ENCODE measurements around the gene KIF26B. TPM values are rescaled to one million over a fixed set of nuclear protein-coding genes. Genes with fewer than 3 reads are reported as not detected.

The KIF26B gene
- total RNA-seq, 5 donors from 2014 or later (not counting 1 experiment from before 2014, with no cell fraction given), result 0.03 to 0.06 (median 0.05) TPM; not detected in 2

GRCh38 chr1:245587435-245588115 is 432.8 kb downstream of the KIF26B start:
- H3K9me3 Mint-ChIP-seq, result no peaks in the 10 kb centered on the region
- CTCF ChIA-PET, result no interaction called here

GRCh38 chr1:245588116-245588639 is 433.4 kb downstream of the KIF26B start:
- Histone ChIP-seq H3K27ac (ENCODE audit: low read length) (no peak overlapping the region), H3K36me3 (ENCODE audit: control insufficient read depth in 2 of 2, extremely low read depth in 1 of 2, insufficient read depth in 1 of 2, low read length in 1 of 2) (no peaks in the 10 kb centered on the region), H3K4me3 (ENCODE audit: control insufficient read depth in 1 of 2, extremely low read depth in 1 of 2, low read length in 1 of 2) (no peak overlapping the region), H3K4me1 (ENCODE audit: control insufficient read depth in 1 of 2, extremely low read depth in 1 of 2, insufficient read depth in 2 of 2, low read length in 2 of 2) (no peaks in the 10 kb centered on the region), H3K27me3 (replicated peaks in 1 of 2; ENCODE audit: control insufficient read depth in 2 of 2, extremely low read depth in 1 of 2, insufficient read depth in 2 of 2, low read length in 1 of 2) (no peaks in the 10 kb centered on the region), H3K9me3 (no peaks in the 10 kb centered on the region)
- 94% methylated on average over 4 of the region's 10 CpGs for WGBS (ENCODE audit: insufficient coverage)
- ChIA-PET CTCF (no interaction called here), POLR2A (no interaction called here)
- Mint-ChIP-seq H3K27ac (no peak overlapping the region), H3K4me1 (no peaks in the 10 kb centered on the region), H3K4me3 (no peak overlapping the region), H3K9me3 (no peaks in the 10 kb centered on the region), H3K36me3 (no peaks in the 10 kb centered on the region), H3K27me3 (no peaks in the 10 kb centered on the region)
- ATAC-seq (replicated peaks in 1 of 4) (no peak), DNase-seq (no peak)

More at GRCh38 chr1:245587435-245588115, 432.8 kb downstream of the KIF26B start:
- H3K36me3 Mint-ChIP-seq, result no peaks in the 10 kb centered on the region
- Histone ChIP-seq H3K27me3 (replicated peaks in 1 of 2; ENCODE audit: control insufficient read depth in 2 of 2, extremely low read depth in 1 of 2, insufficient read depth in 2 of 2, low read length in 1 of 2) (no peaks in the 10 kb centered on the region), H3K4me1 (ENCODE audit: control insufficient read depth in 1 of 2, extremely low read depth in 1 of 2, insufficient read depth in 2 of 2, low read length in 2 of 2) (no peaks in the 10 kb centered on the region), H3K4me3 (ENCODE audit: control insufficient read depth in 1 of 2, extremely low read depth in 1 of 2, low read length in 1 of 2) (no peak overlapping the region), H3K9me3 (no peaks in the 10 kb centered on the region), H3K36me3 (ENCODE audit: control insufficient read depth in 2 of 2, extremely low read depth in 1 of 2, insufficient read depth in 1 of 2, low read length in 1 of 2) (no peaks in the 10 kb centered on the region), H3K27ac (ENCODE audit: low read length) (no peak overlapping the region)
- POLR2A ChIA-PET, result no interaction called here
- DNase-seq, result no peak
- H3K27me3 Mint-ChIP-seq, result no peaks in the 10 kb centered on the region
- no peak overlapping the region for H3K4me3 Mint-ChIP-seq
- H3K4me1 Mint-ChIP-seq, result no peaks in the 10 kb centered on the region
- WGBS (ENCODE audit: insufficient coverage), result 90% methylated on average over 8 of the region's 11 CpGs
- H3K27ac Mint-ChIP-seq, result no peak overlapping the region
- ATAC-seq (replicated peaks in 1 of 4), result no peak

- H3K27ac ChIP-seq (ENCODE audit: low read length), result no peak overlapping the region
- Mint-ChIP-seq H3K27me3 (no peaks in the 10 kb centered on the region), H3K4me1 (no peaks in the 10 kb centered on the region), H3K4me3 (no peak overlapping the region), H3K27ac (no peak overlapping the region), H3K9me3 (peaks cover 0 to under 1% (median 0%) of the 10 kb centered on the region in 3 donors), H3K36me3 (no peaks in the 10 kb centered on the region)
- ChIA-PET CTCF (no interaction called here), POLR2A (no interaction called here)
- 87% methylated on average over 10 of the region's 12 CpGs for WGBS (ENCODE audit: insufficient coverage)
- no peaks in the 10 kb centered on the region for H3K36me3 ChIP-seq (ENCODE audit: control insufficient read depth in 2 of 2, extremely low read depth in 1 of 2, insufficient read depth in 1 of 2, low read length in 1 of 2)
- no peaks in the 10 kb centered on the region for H3K9me3 ChIP-seq
- no peak overlapping the region for H3K4me3 ChIP-seq (ENCODE audit: control insufficient read depth in 1 of 2, extremely low read depth in 1 of 2, low read length in 1 of 2)
- no peaks in the 10 kb centered on the region for H3K27me3 ChIP-seq (replicated peaks in 1 of 2; ENCODE audit: control insufficient read depth in 2 of 2, extremely low read depth in 1 of 2, insufficient read depth in 2 of 2, low read length in 1 of 2)
- ATAC-seq (replicated peaks in 1 of 4) (no peak), DNase-seq (no peak)
- no peaks in the 10 kb centered on the region for H3K4me1 ChIP-seq (ENCODE audit: control insufficient read depth in 1 of 2, extremely low read depth in 1 of 2, insufficient read depth in 2 of 2, low read length in 2 of 2)
Measured at GRCh38 chr1:245589316-245589715, 434.5 kb downstream of the KIF26B start.

GRCh38 chr1:245589906-245590305 is 435.1 kb downstream of the KIF26B start:
- Histone ChIP-seq H3K27ac (ENCODE audit: low read length) (no peak overlapping the region), H3K9me3 (no peaks in the 10 kb centered on the region), H3K4me3 (ENCODE audit: control insufficient read depth in 1 of 2, extremely low read depth in 1 of 2, low read length in 1 of 2) (no peak overlapping the region), H3K36me3 (ENCODE audit: control insufficient read depth in 2 of 2, extremely low read depth in 1 of 2, insufficient read depth in 1 of 2, low read length in 1 of 2) (no peaks in the 10 kb centered on the region), H3K4me1 (ENCODE audit: control insufficient read depth in 1 of 2, extremely low read depth in 1 of 2, insufficient read depth in 2 of 2, low read length in 2 of 2) (no peaks in the 10 kb centered on the region), H3K27me3 (replicated peaks in 1 of 2; ENCODE audit: control insufficient read depth in 2 of 2, extremely low read depth in 1 of 2, insufficient read depth in 2 of 2, low read length in 1 of 2) (no peaks in the 10 kb centered on the region)
- ChIA-PET POLR2A (no interaction called here), CTCF (no interaction called here)
- no peaks in the 10 kb centered on the region for H3K36me3 Mint-ChIP-seq
- ATAC-seq (replicated peaks in 1 of 4) (no peak), DNase-seq (no peak)
- H3K27ac Mint-ChIP-seq, result no peak overlapping the region
- H3K27me3 Mint-ChIP-seq, result no peaks in the 10 kb centered on the region
- no peak overlapping the region for H3K4me3 Mint-ChIP-seq
- WGBS (ENCODE audit: insufficient coverage), result 91% methylated on average over 25 of the region's 26 CpGs
- H3K9me3 Mint-ChIP-seq, result peaks cover 0 to 3% (median 0%) of the 10 kb centered on the region in 3 donors
- no peaks in the 10 kb centered on the region for H3K4me1 Mint-ChIP-seq

GRCh38 chr1:245590726-245591125 is 435.9 kb downstream of the KIF26B start:
- Histone ChIP-seq H3K36me3 (ENCODE audit: control insufficient read depth in 2 of 2, extremely low read depth in 1 of 2, insufficient read depth in 1 of 2, low read length in 1 of 2) (no peaks in the 10 kb centered on the region), H3K9me3 (no peaks in the 10 kb centered on the region), H3K27ac (ENCODE audit: low read length) (no peak overlapping the region), H3K27me3 (replicated peaks in 1 of 2; ENCODE audit: control insufficient read depth in 2 of 2, extremely low read depth in 1 of 2, insufficient read depth in 2 of 2, low read length in 1 of 2) (no peaks in the 10 kb centered on the region), H3K4me3 (ENCODE audit: control insufficient read depth in 1 of 2, extremely low read depth in 1 of 2, low read length in 1 of 2) (no peak overlapping the region), H3K4me1 (ENCODE audit: control insufficient read depth in 1 of 2, extremely low read depth in 1 of 2, insufficient read depth in 2 of 2, low read length in 2 of 2) (no peaks in the 10 kb centered on the region)
- ChIA-PET CTCF (no interaction called here), POLR2A (no interaction called here)
- no peak overlapping the region for H3K27ac Mint-ChIP-seq
- ATAC-seq (replicated peaks in 1 of 4) (no peak), DNase-seq (no peak)
- 67% methylated on average over 4 of the region's 4 CpGs for WGBS (ENCODE audit: insufficient coverage)
- H3K9me3 Mint-ChIP-seq, result peaks cover 0 to 4% (median 0%) of the 10 kb centered on the region in 3 donors
- no peaks in the 10 kb centered on the region for H3K4me1 Mint-ChIP-seq
- no peaks in the 10 kb centered on the region for H3K27me3 Mint-ChIP-seq
- no peaks in the 10 kb centered on the region for H3K36me3 Mint-ChIP-seq
- no peak overlapping the region for H3K4me3 Mint-ChIP-seq

GRCh38 chr1:245591346-245592188 is 436.8 kb downstream of the KIF26B start:
- Mint-ChIP-seq H3K9me3 (peaks cover 0 to 10% (median 0%) of the 10 kb centered on the region in 3 donors), H3K27me3 (no peaks in the 10 kb centered on the region), H3K4me1 (no peaks in the 10 kb centered on the region), H3K27ac (peak overlapping the region in 1 of 2 donors; percentile 6), H3K4me3 (no peak overlapping the region), H3K36me3 (no peaks in the 10 kb centered on the region)
- Histone ChIP-seq H3K27me3 (replicated peaks in 1 of 2; ENCODE audit: control insufficient read depth in 2 of 2, extremely low read depth in 1 of 2, insufficient read depth in 2 of 2, low read length in 1 of 2) (no peaks in the 10 kb centered on the region), H3K27ac (ENCODE audit: low read length) (no peak overlapping the region), H3K36me3 (ENCODE audit: control insufficient read depth in 2 of 2, extremely low read depth in 1 of 2, insufficient read depth in 1 of 2, low read length in 1 of 2) (no peaks in the 10 kb centered on the region), H3K4me3 (ENCODE audit: control insufficient read depth in 1 of 2, extremely low read depth in 1 of 2, low read length in 1 of 2) (no peak overlapping the region), H3K9me3 (no peaks in the 10 kb centered on the region), H3K4me1 (ENCODE audit: control insufficient read depth in 1 of 2, extremely low read depth in 1 of 2, insufficient read depth in 2 of 2, low read length in 2 of 2) (no peaks in the 10 kb centered on the region)
- CTCF ChIA-PET, result no interaction called here
- POLR2A ChIA-PET, result no interaction called here
- DNase-seq, result no peak
- ATAC-seq (replicated peaks in 1 of 4), result no peak
- 90% methylated on average over 19 of the region's 25 CpGs for WGBS (ENCODE audit: insufficient coverage)
